ENCODE data around the gene TAS2R9.

TAS2R9 gene

GRCh38 chr12:10810068-10810467, at the start of gene TAS2R9:
TSS of gene TAS2R9 (minus strand) at chr12:10810168. CDS start at chr12:10810075, 93 bp downstream.
- no peak for TF ChIP-seq MAX (IDR thresholded peaks at IDR 0.05)
- no peak for TF ChIP-seq RAD21 (IDR thresholded peaks at IDR 0.05; ENCODE audit: low read depth)
- no peak for TF ChIP-seq TAF1 (IDR thresholded peaks at IDR 0.05; ENCODE audit: low read depth)
- no peak for TF ChIP-seq REST (IDR thresholded peaks at IDR 0.05; ENCODE audit: low read depth)
- no peak for TF ChIP-seq EP300 (IDR thresholded peaks at IDR 0.05; ENCODE audit: borderline replicate concordance)
- no peak for TF ChIP-seq FOXM1 (IDR thresholded peaks at IDR 0.05; ENCODE audit: borderline replicate concordance, low read depth)
- TF ChIP-seq EGR1 (IDR thresholded peaks at IDR 0.05) = no peak
- no peak for TF ChIP-seq NFIC (IDR thresholded peaks at IDR 0.05)
- TF ChIP-seq CEBPB (IDR thresholded peaks at IDR 0.05) = no peak
- TF ChIP-seq CREB1 (IDR thresholded peaks at IDR 0.05; ENCODE audit: low read depth) = no peak
- no peak for TF ChIP-seq TEAD4 (IDR thresholded peaks at IDR 0.05)
- no peak for TF ChIP-seq ZBTB7A (IDR thresholded peaks at IDR 0.05; ENCODE audit: low read depth)
- no peak for TF ChIP-seq USF1 (IDR thresholded peaks at IDR 0.05)
- no peak for TF ChIP-seq YY1 (IDR thresholded peaks at IDR 0.05; ENCODE audit: low read depth)
- no peak for TF ChIP-seq TCF12 (IDR thresholded peaks at IDR 0.05; ENCODE audit: low read depth)

- TF ChIP-seq REST (IDR thresholded peaks at IDR 0.05; ENCODE audit: low read depth) (no peak), TCF12 (IDR thresholded peaks at IDR 0.05; ENCODE audit: low read depth) (no peak), USF1 (IDR thresholded peaks at IDR 0.05) (no peak), RAD21 (IDR thresholded peaks at IDR 0.05; ENCODE audit: low read depth) (no peak), CEBPB (IDR thresholded peaks at IDR 0.05) (no peak), NFIC (IDR thresholded peaks at IDR 0.05) (no peak)
These were observed 45.8 kb upstream of the TAS2R9 start for GRCh38 chr12:10855807-10856206.

GRCh38 chr12:10853776-10854175, 43.8 kb upstream of the TAS2R9 start:
- TF ChIP-seq NFIC (IDR thresholded peaks at IDR 0.05) = no peak
- no peak for TF ChIP-seq USF1 (IDR thresholded peaks at IDR 0.05)
- no peak for TF ChIP-seq CREB1 (IDR thresholded peaks at IDR 0.05; ENCODE audit: low read depth)
- TF ChIP-seq YY1 (IDR thresholded peaks at IDR 0.05; ENCODE audit: low read depth) = no peak
- no peak for TF ChIP-seq EP300 (IDR thresholded peaks at IDR 0.05; ENCODE audit: borderline replicate concordance)
- TF ChIP-seq TCF12 (IDR thresholded peaks at IDR 0.05; ENCODE audit: low read depth) = no peak
- TF ChIP-seq CEBPB (IDR thresholded peaks at IDR 0.05) = no peak
- TF ChIP-seq ZBTB7A (IDR thresholded peaks at IDR 0.05; ENCODE audit: low read depth) = no peak
- no peak for TF ChIP-seq REST (IDR thresholded peaks at IDR 0.05; ENCODE audit: low read depth)
- no peak for TF ChIP-seq MAX (IDR thresholded peaks at IDR 0.05)
- no peak for TF ChIP-seq TAF1 (IDR thresholded peaks at IDR 0.05; ENCODE audit: low read depth)
- TF ChIP-seq RAD21 (IDR thresholded peaks at IDR 0.05; ENCODE audit: low read depth) = no peak

GRCh38 chr12:10851243-10851858, 41.4 kb upstream of the TAS2R9 start:
- TF ChIP-seq ZBTB7A (IDR thresholded peaks at IDR 0.05; ENCODE audit: low read depth) (no peak), REST (IDR thresholded peaks at IDR 0.05; ENCODE audit: low read depth) (no peak), EGR1 (IDR thresholded peaks at IDR 0.05) (no peak), FOXM1 (IDR thresholded peaks at IDR 0.05; ENCODE audit: borderline replicate concordance, low read depth) (no peak), NFIC (IDR thresholded peaks at IDR 0.05) (no peak), TAF1 (IDR thresholded peaks at IDR 0.05; ENCODE audit: low read depth) (no peak), CEBPB (IDR thresholded peaks at IDR 0.05) (no peak), TCF12 (IDR thresholded peaks at IDR 0.05; ENCODE audit: low read depth) (no peak), RAD21 (IDR thresholded peaks at IDR 0.05; ENCODE audit: low read depth) (no peak), USF1 (IDR thresholded peaks at IDR 0.05) (no peak), EP300 (IDR thresholded peaks at IDR 0.05; ENCODE audit: borderline replicate concordance) (no peak), TEAD4 (IDR thresholded peaks at IDR 0.05) (no peak)

Data from Ishikawa (cell line).